ENCODE data around the gene ZFR. TPM values are rescaled to one million over a fixed set of nuclear protein-coding genes. Genes with fewer than 3 reads are reported as not detected.

The ZFR gene
- total RNA-seq: 80.8 TPM

GRCh38 chr5:32444431-32445286, at the start of gene ZFR:
ZFR (minus strand) TSS chr5:32444740; CDS start chr5:32444658, 82 bp downstream.
- peaks cover 47% of the 10 kb centered on the region for H3K4me1 ChIP-seq
- peak in 1 of 2 donors; percentile 94 for DNase-seq (ENCODE audit: extremely low spot score in 2 of 2)
- TF ChIP-seq POLR2AphosphoS5 (IDR thresholded peaks at IDR 0.05; ENCODE audit: insufficient read depth in 1 of 2, low read depth in 1 of 2) (peak; percentile 77 to 88), POLR2A (IDR thresholded peaks at IDR 0.05) (peak in 1 of 2 donors; percentile 88)
- TF ChIP-seq, protein P1, sequence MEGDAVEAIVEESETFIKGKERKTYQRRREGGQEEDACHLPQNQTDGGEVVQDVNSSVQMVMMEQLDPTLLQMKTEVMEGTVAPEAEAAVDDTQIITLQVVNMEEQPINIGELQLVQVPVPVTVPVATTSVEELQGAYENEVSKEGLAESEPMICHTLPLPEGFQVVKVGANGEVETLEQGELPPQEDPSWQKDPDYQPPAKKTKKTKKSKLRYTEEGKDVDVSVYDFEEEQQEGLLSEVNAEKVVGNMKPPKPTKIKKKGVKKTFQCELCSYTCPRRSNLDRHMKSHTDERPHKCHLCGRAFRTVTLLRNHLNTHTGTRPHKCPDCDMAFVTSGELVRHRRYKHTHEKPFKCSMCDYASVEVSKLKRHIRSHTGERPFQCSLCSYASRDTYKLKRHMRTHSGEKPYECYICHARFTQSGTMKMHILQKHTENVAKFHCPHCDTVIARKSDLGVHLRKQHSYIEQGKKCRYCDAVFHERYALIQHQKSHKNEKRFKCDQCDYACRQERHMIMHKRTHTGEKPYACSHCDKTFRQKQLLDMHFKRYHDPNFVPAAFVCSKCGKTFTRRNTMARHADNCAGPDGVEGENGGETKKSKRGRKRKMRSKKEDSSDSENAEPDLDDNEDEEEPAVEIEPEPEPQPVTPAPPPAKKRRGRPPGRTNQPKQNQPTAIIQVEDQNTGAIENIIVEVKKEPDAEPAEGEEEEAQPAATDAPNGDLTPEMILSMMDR (IDR thresholded peaks at IDR 0.05): no peak
- H3K9me3 ChIP-seq: no peaks in the 10 kb centered on the region
- intact Hi-C loops (cut with DNase I): loop anchor here (5.0 kb wide), 1 partner anchor 143 kb away; the partner anchor contains the start of gene SUB1
- no peaks in the 10 kb centered on the region for H3K36me3 ChIP-seq
- H3K4me3 ChIP-seq: peak within 1 kb of the TSS; percentile 90 to 98
- H3K27ac ChIP-seq: peak within 1 kb of the TSS; percentile 96
- H3K27me3 ChIP-seq: no peaks in the 10 kb centered on the region

DNA sequence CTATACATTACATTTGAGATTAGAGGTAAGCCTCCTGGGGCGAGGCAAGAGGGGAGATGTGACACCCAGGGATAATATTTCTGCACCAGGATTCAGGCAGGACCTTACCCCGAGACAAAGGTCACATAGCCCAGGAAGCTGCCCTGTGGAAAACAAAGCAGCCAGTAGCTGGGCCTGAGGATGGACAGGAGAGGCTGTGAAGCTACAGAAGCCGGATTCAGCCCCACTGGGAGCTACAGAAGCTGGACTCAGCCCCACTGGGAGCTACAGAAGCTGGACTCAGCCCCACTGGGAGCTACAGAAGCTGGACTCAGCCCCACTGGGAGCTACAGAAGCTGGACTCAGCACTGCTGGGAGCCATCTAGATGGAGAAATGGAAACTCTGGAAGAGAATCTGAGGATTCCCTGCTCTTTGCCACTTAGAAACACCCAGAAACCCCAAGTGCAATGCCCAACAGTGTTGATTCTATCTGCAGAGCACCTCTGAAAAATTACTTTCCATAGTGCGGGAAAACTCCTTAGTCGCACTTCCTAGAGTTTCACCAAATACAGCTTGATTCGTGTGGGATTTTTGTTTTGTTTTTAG, 46.5 kb upstream of the ZFR start:
- H3K27me3 ChIP-seq: no peaks in the 10 kb centered on the region
- no peaks in the 10 kb centered on the region for H3K36me3 ChIP-seq
- TF ChIP-seq POLR2A (IDR thresholded peaks at IDR 0.05): no peak
- TF ChIP-seq POLR2AphosphoS5 (IDR thresholded peaks at IDR 0.05; ENCODE audit: insufficient read depth in 1 of 2, low read depth in 1 of 2): no peak
- TF ChIP-seq, protein P1 (IDR thresholded peaks at IDR 0.05): no peak
- no peak for DNase-seq (ENCODE audit: extremely low spot score in 2 of 2)
- H3K4me3 ChIP-seq: no peak overlapping the region
- peak overlapping the region; percentile 48 for H3K27ac ChIP-seq
- intact Hi-C loops (cut with DNase I): loop anchor here (5.0 kb wide), 1 partner anchor 101 kb away; no protein-coding TSS in a partner anchor
- no peaks in the 10 kb centered on the region for H3K4me1 ChIP-seq
- H3K9me3 ChIP-seq: no peaks in the 10 kb centered on the region

DNA sequence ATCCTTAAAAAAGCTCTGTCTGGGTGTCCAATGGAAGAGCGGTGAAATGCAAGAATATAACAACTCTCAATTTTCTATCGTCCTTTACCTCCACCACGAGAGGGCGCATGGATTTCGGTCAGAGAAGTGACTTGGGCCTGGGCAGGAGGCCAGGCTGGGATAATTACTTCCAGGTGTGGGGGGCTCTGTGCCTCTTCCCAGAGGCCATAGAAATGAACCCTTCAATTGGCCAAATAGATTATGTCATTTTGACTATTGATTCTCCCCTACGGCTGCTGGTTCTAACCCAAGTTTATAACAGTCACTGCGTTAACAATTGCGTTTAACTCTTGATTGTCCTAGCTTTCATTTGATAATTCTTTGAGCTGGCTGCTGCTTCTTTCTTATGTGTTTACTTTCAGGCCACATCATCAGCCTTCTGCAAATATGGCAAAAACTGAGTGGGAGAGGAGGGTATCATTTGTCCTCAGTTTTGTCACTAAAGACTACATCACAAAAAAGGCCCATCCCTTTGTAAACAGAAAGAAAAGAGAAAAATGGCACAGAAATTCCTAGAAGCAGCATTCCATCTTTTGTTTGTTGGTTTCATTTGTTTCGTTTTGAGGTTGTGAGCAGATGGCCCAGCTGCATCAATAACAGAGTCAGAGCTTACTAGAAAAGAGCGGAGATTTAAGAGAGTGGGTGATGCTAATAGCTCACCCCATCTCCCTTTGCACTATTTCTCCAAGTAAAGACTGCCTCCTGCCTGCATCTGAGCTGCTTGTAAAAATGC, 45.4 kb upstream of the ZFR start:
- TF ChIP-seq POLR2A (IDR thresholded peaks at IDR 0.05): no peak
- TF ChIP-seq, protein P1 (IDR thresholded peaks at IDR 0.05): peak; percentile 58 to 78 (median 59)
- peak in 1 of 2 donors; percentile 32 for TF ChIP-seq POLR2AphosphoS5 (IDR thresholded peaks at IDR 0.05; ENCODE audit: insufficient read depth in 1 of 2, low read depth in 1 of 2)
- no peaks in the 10 kb centered on the region for H3K4me1 ChIP-seq
- peak overlapping the region; percentile 48 for H3K27ac ChIP-seq
- no peaks in the 10 kb centered on the region for H3K9me3 ChIP-seq
- H3K27me3 ChIP-seq: no peaks in the 10 kb centered on the region
- no peak overlapping the region for H3K4me3 ChIP-seq
- DNase-seq (ENCODE audit: extremely low spot score in 2 of 2): no peak
- no peaks in the 10 kb centered on the region for H3K36me3 ChIP-seq
- intact Hi-C loops (cut with DNase I): loop anchor here (5.0 kb wide), 2 partner anchors 102 to 122 kb away; no protein-coding TSS in a partner anchor

DNA sequence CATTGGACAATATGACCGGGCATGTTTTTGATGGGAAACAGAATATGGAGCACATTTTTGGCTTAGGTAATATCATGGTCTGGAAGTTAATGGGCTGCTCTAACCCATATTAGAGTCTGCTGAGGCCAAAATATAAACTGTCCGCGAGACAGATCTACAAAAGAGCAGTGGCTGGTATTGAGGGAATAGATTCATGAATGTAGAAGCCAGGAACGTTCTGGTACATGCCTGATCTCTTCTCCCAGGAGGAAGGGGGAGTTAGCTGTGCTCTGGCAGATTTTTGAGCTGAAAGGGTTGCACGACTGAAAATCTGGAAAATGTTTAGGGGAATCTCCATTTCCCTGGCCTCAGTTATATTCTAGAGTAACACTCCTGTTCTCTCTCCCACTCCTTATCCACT, 42.9 kb upstream of the ZFR start:
- Histone ChIP-seq H3K27ac (no peak overlapping the region), H3K4me3 (no peak overlapping the region), H3K4me1 (no peaks in the 10 kb centered on the region), H3K27me3 (no peaks in the 10 kb centered on the region), H3K36me3 (no peaks in the 10 kb centered on the region), H3K9me3 (no peaks in the 10 kb centered on the region)
- DNase-seq (ENCODE audit: extremely low spot score in 2 of 2): no peak
- intact Hi-C loops (cut with DNase I): loop anchor here (5.0 kb wide), 1 partner anchor 125 kb away; no protein-coding TSS in a partner anchor
- TF ChIP-seq POLR2AphosphoS5 (IDR thresholded peaks at IDR 0.05; ENCODE audit: insufficient read depth in 1 of 2, low read depth in 1 of 2) (no peak), POLR2A (IDR thresholded peaks at IDR 0.05) (no peak)
- TF ChIP-seq, protein P1 (IDR thresholded peaks at IDR 0.05): no peak
